Left ventricle myocardium inferior (tissue), 1 donor: ENCODE results near the gene PYHIN1. TPM values are rescaled to one million over a fixed set of nuclear protein-coding genes. Genes with fewer than 3 reads are reported as not detected.

Experiments used
- DNase-seq: peaks from one replicate; pipeline ENCODE4 v3.0.0-alpha.2; 2020
- H3K27ac ChIP-seq: fragments of 200-600 bp; replicated peaks from 2 replicates; pipeline ENCODE4 v1.8.0; 2021
- H3K27me3 ChIP-seq: fragments of 200-600 bp; 2 replicates; pipeline ENCODE4 v1.8.0; 2021; ENCODE audit warnings: low read depth
- H3K36me3 ChIP-seq: fragments of 200-600 bp; 2 replicates; pipeline ENCODE4 v1.8.0; 2021
- H3K4me1 ChIP-seq: fragments of 200-600 bp; 2 replicates; pipeline ENCODE4 v1.8.0; 2021
- H3K4me3 ChIP-seq: fragments of 200-600 bp; 2 replicates; pipeline ENCODE4 v1.8.0; 2021; ENCODE audit warnings: mild to moderate bottlenecking, moderate library complexity
- H3K9me3 ChIP-seq: fragments of 200-600 bp; replicated peaks from 2 replicates; pipeline ENCODE4 v1.8.0; 2021
- intact Hi-C: fragments of 100-400 bp; cut with micrococcal nuclease; formaldehyde crosslinking; loops from one replicate; pipeline ENCODE4 v1.11.0; 2022
- total RNA-seq: library from RNA; stranded (reverse); fragmentation: NEBNext Ultra II Directional; extraction: Animal tissue kit (Norgen Biotek cat#: 25700); gene quantifications from one replicate; pipeline ENCODE4 v1.2.1, GENCODE V29; 2021
- TF ChIP-seq, protein P1 (sequence below): fragments of 200-600 bp; IDR thresholded peaks from 2 replicates; pipeline ENCODE4 v1.8.0; 2021; ENCODE audit warnings: antibody characterized with exemption, mild to moderate bottlenecking, borderline replicate concordance
- donor health status: DM: no; HTN: yes; CAD: no; lungs with severe emphysema.

PYHIN1 gene
- total RNA-seq, 1 donor from 2014 or later, result 0.11 TPM

- Histone ChIP-seq H3K36me3 (peaks cover 64% of the 10 kb centered on the region), H3K27ac (no peak overlapping the region), H3K4me3 (no peak overlapping the region), H3K4me1 (peaks cover 56% of the 10 kb centered on the region), H3K9me3 (peaks cover 18% of the 10 kb centered on the region), H3K27me3 (no peaks in the 10 kb centered on the region)
- TF ChIP-seq, protein P1, sequence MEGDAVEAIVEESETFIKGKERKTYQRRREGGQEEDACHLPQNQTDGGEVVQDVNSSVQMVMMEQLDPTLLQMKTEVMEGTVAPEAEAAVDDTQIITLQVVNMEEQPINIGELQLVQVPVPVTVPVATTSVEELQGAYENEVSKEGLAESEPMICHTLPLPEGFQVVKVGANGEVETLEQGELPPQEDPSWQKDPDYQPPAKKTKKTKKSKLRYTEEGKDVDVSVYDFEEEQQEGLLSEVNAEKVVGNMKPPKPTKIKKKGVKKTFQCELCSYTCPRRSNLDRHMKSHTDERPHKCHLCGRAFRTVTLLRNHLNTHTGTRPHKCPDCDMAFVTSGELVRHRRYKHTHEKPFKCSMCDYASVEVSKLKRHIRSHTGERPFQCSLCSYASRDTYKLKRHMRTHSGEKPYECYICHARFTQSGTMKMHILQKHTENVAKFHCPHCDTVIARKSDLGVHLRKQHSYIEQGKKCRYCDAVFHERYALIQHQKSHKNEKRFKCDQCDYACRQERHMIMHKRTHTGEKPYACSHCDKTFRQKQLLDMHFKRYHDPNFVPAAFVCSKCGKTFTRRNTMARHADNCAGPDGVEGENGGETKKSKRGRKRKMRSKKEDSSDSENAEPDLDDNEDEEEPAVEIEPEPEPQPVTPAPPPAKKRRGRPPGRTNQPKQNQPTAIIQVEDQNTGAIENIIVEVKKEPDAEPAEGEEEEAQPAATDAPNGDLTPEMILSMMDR, result no peak
- intact Hi-C loops, result no loop called here
- no peak for DNase-seq
These were observed 93.7 kb downstream of the PYHIN1 start for GRCh38 chr1:159025043-159025442.

Other genes with a start within 250 kb of the PYHIN1 start
- not detected for gene SPTA1, start 244.8 kb upstream of the PYHIN1 start, total RNA-seq
- gene OR6K2, start 230.9 kb upstream of the PYHIN1 start, total RNA-seq, result not detected
- not detected for gene OR6K3, start 210.8 kb upstream of the PYHIN1 start, total RNA-seq
- gene OR6K6, start 176.8 kb upstream of the PYHIN1 start, total RNA-seq, result not detected
- gene OR6N1, start 159.4 kb upstream of the PYHIN1 start, total RNA-seq, result not detected
- gene OR6N2, start 150.3 kb upstream of the PYHIN1 start, total RNA-seq, result not detected
- 2.7 TPM for gene MNDA, start 100.2 kb upstream of the PYHIN1 start, total RNA-seq
- gene IFI16, start 78.4 kb downstream of the PYHIN1 start, total RNA-seq, result 21.9 TPM
- gene AIM2, start 145.2 kb downstream of the PYHIN1 start, total RNA-seq, result 0.41 TPM
- 3.7 TPM for gene CADM3, start 240.1 kb downstream of the PYHIN1 start, total RNA-seq